Kidney capillary endothelial cell (primary cell): ENCODE results near the gene LY6G6C.

Experiments
- DNase-seq: peaks from one replicate; pipeline ENCODE4 v3.0.0-alpha.2; 2018; ENCODE audit warnings: low spot score

LY6G6C gene

DNA sequence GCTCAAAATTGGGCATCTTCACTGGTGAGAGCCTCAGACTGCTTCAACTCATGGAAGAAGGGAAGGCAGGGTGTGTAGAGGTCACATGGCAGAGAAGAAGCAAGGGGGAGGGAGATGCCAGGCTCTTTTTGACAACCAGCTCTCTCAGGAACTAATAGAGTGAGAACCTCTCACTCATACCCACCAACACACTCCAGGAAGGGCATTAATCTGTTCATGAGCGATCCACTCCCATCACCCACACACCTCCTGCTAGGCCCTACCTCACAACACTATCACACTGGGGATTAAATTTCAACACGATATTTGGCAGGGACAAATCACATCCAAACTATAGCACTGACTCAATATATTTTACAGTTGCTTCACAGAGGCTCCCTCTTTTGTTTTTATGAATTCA is 20.3 kb upstream of the LY6G6C start:
- DNase-seq = no peak

DNA sequence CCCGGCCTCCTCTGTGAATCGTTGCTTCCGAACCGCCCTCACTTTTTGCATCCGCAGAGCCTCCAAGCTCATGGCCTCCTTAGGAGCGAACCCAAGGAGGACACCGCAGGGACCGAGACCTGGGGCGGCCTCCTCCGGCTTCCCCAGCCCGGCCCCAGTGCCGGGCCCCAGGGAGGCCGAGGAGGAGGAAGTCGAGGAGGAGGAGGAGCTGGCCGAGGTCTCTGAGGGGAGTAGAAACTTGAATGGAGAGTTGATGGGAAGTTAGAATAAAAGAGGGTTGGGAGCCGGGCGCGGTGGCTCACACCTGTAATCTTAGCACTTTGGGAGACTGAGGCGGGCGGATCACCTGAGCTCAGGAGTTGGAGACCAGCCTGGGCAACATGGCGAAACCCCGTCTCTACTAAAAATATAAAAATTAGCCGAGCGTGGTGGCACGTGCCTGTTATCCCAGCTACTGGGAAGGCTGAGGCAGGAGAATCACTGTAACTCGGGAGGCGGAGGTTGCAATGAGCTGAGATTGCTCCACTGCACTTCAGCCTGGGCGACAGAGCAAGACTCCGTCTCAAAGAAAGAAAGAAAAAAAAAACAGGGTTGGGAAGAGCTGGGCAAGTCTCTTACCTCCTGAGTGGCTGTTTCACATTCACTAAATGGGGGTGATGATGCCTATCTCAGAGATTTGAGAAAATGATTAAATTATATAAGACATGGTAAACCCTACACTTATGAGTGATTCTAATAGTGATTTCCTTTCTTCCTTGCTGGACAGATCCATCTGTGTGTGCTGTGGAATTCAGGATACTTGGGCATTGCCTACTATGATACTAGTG is 19.1 kb upstream of the LY6G6C start:
- DNase-seq = no peak

DNA sequence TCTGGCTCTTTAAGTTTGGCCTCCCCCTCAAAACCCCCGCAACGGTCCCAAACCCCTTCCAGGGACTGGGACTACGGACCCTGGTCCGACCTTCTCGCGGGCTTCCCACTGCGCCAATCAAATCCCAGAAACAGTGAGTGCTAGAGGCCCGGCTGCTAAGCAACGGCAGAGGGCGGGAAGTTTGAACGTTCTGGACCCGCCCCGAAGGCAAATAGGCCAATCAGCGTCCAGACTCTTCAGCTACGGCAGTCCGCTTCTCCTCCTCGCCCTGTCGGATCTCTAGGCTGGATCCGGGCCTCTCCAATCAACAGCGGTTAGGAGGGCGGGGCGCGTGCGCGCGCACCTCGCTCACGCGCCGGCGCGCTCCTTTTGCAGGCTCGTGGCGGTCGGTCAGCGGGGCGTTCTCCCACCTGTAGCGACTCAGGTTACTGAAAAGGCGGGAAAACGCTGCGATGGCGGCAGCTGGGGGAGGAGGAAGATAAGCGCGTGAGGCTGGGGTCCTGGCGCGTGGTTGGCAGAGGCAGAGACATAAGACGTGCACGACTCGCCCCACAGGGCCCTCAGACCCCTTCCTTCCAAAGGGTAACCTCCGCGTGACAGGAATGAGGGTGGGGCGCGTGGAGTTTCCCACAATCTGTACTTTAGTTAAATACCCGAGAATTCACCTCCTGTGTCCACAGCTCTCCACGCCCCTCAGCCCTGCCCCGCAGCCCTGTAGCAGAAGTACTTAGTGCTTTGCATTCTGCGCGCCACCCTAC is 18.3 kb upstream of the LY6G6C start, which contains the start of gene MSH5:
Gene MSH5, plus strand, starts transcription at position 367 of the 758 bp plus-strand sequence. CDS start 462 bp downstream, outside the sequence.
- DNase-seq = peak; percentile 100

DNA sequence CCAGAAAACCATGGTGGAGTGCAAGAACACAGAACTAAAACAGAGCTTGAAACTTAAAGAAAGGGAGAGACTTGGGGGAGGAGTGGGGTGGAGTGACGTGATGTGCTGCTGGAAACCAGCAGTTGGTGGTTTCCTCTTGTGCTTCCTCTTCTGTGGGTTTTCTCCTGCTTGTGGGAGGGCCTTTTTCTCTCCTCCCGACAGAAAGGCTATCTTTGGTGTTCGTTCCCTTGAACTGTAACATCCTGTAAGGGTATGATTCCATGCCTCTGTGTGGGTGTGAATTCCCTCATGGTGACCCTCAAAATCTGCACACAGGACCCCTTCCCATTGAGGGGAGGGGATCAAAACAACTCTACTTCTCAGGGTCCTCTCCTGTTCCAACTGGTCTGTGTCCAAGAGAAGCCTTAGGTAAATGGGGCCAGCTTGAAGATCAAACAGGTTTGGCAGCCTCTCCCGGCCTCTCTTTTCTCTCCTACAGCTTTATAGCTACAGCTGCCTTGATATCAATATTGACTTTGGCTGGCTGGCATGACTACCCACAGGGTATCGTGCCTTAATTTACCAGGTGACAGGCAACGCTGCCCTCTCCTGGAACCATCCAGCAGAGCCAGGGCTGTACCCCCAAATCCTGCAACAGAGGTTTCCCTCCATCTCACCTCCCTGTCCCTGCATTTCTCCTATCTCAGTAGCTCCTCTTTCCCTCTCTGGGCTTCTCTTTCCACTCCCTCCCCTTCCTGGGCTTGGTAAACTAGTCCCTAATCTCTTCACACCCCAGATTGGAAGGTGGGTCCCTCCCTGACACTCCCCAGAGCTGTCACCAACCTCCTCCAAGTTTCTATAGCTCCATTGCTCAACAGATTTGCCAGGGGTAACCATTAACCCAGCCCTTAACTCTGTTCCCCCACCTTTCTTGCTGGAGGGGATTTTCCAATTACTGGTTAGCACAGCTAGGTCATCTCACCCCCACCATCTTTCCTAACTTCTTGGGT is 16.7 kb upstream of the LY6G6C start:
- DNase-seq = peak; percentile 86

DNA sequence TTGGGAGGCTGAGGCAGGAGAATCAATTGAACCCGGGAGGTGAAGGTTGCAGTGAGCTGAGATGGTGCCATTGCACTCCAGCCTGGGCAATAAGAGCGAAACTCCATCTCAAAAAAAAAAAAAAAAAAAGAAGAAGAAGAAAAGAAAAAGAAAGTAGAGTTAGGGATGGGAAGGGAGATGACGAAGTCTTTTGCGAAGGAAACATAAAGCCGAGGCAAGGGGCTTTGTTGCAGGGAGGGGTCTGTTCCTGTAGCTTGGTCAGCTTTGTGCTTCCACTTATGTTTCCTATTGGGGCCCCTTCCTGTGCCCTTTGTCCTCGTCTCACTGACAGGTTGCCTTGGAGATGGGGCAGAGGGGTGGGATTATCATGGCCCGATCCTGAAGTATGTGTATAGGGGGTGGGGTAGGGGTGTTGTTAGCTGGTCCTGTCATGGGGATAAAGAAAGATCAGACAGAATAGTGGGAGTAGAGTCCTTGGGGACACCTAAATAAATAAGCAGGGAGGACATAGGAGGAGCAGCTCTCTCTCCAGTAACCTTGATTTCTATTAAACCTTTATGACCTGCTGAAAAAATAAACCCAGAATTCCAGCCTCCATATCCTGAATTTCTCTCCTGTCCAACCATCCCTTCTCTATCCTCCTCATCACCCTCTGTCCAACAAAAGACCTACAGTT is 15.9 kb upstream of the LY6G6C start:
- DNase-seq = peak; percentile 82

DNA sequence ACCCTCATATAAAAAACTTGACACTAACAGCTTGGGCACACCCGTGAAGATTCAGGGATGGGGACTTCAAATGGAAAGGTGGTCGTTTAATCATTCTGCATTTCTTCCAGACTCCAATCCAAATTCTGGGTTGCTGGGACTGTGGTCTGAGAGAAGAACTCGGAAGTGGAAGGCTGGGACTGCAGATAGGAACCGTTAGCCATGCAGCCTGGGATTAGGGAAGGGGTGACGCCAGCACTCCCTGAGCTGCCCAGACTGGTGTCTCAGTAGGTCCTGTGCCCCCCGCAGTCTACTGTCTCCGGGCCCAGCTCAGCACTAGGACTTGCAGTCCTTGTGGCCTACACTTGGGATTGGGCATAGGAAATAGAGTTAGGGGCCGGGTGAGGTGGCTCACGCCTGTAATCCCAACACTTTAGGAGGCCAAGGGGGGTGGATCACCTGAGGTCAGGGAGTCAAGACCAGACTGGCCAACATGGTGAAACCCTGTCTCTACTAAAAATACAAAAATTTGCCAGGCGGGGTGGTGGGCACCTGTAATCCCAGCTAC is 15.3 kb upstream of the LY6G6C start:
- no peak for DNase-seq

DNA sequence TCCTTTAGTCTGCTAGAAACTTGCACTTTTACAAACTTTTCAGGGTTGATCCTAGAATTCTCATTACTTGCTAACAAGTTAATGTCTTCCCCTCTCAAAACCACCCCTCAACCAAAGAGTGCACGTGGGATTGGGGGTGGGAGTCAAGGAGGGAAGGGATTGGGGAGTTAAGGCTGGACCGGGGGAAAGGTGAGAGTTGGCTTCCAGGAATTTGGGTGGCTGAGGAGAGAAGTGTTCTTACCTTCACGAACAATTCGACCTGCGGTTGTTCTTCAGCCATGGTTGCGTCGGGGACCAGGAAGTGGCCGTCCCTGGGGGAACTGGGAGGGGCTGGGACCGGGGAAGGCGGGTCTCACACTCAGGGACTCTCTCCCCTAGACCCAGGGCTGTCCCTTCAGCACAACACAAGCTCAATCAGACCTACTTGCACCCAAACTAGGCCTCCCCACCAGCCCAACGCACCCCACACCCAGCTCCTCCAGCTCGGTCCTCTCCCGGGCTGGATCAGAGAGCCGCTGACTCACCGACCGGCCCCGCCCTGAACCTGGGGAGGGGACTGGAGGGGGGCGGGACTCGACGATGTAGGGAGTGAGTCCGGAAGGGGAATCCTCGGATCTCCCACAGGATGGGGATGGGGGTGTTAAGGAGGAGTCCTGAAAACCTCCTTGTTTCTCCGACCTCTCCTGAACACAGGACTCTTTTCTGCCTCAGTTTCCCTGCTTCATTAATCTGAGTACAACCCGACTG is 14.6 kb upstream of the LY6G6C start, which contains the start of gene CLIC1:
Gene CLIC1, minus strand, starts transcription at position 510 of the 747 bp plus-strand sequence. Its CDS starts 230 bp downstream, at position 280.
- DNase-seq = peak; percentile 78

DNA sequence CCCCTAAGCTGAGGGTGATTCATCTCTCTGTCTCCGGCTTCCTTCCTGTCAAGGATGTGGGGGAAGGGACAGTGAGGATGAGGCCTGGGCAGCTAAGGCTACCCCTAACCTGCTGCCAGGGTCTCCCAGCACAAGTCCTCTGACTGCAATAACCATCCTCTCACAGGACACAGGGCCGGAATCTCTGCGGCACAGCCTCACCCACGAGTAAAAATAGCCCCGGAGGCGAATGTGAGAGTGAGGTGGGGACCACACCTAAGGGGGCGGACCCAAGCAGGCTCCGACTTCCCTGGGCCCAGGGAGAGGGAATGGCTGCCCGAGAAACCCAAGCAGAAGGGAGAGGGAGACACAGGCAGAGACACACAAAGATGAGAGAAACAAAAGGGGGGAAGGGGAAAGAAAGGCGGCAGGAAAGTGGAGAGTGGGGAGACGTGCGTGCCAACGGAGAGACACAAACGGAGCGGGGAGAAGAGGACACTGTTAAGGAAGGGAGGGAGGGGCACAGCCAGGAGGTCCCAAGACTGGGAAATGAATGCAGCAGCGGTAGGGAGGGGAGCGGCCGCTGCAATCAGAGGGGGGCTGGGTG is 13.4 kb upstream of the LY6G6C start:
- peak; percentile 97 for DNase-seq

DNA sequence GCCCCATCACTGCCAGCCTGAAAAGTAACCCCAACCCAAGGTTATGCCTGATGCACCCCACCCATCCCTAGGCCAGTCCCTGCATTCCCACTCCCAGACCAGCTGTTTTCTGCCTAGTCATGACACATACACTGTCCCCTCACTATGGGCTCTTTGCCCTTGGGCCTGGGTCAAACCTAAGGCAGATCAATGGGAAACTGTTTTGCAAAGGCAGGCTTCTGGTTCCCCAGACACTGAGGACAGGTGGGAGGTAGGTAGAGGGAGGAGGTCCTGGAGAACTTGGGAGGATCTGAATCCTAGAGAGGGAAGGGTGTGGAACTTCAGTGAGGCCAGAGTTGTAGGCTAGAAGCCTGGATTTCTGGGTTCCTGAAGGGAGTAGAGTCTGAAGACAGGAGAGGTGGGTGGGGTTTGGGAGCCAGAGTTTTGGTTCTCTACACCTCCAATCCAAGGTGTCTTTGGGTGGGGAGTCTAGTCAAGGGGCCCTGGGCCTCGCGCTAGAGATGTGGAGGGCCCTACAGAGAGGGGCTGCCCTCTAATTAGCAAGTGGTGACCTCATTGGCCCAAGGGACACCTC is 12.8 kb upstream of the LY6G6C start:
- DNase-seq = no peak

DNA sequence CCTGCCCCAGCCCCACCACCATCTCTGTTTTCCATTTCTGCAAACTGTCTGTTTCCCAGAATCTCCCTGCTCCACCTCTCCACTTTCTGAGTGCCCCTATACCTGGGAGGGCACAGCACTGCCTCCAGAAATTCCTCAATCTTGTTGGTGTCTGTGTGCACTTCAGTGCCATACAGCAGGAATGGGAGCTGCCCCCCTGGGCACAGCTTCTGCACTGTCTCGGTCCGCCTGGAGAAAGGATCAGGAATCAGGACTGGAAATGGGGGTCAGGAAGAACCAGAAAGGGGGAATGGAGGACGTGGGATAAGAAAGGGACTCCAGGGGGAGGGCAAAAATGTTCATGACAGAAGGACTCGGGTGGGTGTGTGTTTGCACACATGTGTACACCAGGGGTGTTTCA is 12.2 kb upstream of the LY6G6C start:
- DNase-seq = no peak

DNA sequence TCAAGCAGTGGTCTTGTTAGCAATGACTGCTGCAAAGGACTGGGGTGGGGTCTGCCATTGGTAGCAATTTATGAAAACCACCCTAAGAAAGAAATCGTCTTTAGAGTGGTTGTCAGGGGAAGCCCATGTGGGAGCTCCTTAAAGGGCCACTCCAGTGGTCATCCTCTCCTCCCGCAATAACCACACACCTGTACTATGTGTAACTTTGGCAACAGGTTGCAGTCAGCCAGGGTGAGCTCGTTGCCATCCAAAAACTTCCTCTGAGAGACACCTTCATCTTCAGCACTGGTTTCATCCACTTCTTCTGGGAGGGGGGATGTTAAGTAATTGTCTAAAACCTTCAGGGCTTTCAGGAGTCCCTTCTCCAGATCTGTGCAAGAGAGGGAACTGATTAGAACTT is 10.5 kb upstream of the LY6G6C start:
- DNase-seq = no peak

DNA sequence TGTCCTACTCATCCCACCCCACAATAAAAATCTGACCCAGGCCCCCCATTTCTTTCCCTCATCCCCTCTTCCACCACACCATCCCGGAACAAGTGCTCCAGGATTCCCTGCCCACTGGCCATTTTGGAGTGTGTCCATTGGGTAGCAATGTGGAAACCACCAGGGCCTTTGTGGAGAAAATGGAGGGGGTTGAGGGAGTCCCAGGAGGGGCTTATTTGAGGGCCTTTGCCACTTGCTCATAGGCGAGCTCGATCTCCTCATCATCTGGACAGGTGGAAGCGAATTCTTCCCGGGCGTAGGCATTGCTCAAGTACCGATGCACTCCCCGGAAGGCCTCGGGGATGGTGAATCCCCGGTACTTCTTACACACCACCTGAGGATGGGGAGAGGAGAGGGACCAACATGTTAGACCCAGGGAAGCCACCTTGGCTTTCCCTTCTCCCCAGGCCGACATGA is 9.1 kb upstream of the LY6G6C start:
- no peak for DNase-seq

DNA sequence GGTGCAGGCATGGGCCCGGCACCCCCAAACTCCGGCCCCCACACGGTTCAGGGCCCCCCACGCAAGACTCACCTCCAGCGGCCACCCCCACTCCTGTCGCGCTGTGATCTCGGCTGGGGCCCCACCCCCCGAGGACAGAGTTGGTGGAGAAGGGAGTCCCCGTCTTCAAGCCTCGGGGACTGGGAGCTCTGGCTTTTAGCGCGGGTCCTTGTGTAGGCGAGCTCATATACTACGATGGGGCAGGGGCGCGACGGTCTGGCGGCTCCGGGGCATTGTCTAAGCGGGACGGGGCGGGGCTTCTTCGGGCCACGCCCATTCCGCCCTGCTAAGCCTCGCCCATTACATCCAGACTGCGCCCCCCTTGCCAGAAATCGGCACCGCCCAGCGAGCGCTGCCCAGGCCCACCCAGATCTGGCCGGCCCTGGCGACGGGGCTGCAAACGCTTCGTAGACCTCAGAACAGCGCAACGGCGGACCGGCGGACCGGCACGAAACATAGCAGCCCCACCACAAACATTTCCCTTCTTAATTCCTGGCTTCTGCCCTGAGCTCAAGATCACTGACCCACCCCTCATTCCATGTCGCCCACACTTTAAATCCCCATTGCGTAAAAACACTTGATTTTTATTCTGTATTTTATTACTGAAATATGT is 8.6 kb upstream of the LY6G6C start:
- DNase-seq = peak; percentile 94

DNA sequence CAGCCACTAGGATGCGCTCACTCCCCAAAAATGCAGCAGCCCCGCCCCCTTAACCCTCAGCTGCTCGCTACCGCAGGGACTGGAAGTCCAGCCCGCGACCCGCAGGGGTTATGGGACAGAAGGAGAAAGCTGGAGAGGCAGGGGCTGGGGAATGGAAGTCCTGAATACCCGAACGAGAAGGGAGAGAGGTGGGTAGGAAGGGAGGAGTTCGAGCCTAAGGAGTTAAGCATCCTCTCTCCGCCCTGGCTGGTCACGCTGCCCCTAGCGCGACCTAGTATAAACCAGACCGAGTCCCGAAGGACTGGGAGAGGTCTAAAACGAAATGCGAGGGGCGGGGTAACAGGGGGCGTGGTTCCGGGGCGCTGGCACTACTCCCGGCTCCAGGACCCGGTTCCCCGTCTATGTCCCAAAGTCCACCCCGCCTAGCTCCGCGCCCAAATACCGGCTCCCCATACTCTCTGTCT is 8.0 kb upstream of the LY6G6C start:
- peak; percentile 72 for DNase-seq

DNA sequence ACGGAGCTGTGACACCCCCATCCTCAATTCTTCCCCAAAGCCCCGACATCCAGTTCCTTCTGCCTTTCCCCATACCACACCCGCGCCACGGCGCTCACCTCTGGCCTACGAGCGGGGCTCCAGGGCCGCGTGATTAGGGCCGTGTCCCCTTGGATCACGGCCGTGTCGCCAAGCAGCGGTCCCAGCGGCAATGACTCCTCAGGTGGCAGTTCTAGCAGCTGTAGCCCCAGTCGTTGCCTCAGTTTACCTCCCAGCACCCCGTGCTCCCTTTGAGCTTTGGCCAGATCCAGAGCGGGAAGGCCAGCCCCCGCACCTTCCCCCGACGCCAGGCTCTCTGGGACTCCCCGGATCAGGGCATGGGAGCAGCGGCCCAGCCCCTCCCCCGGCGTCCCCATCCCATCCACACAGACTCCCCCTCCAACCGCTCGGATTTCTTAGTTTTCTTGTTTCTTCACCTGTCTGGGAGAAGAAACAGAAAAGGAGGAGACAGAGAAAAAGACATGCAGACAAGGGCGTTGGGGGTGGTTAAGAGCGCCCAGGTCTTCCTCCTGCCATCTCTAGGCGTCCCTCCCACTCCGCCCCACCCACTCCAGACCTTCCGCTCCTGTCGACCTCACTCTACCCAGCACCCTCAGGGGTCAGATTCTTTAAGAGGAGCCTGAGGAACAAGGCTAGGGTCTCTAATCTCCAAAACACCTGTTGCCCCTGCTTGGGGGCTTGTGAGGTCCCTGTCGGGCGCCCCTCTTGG is 7.4 kb upstream of the LY6G6C start, which contains the start of gene DDAH2:
Gene DDAH2, minus strand, starts transcription at position 533 of the 748 bp plus-strand sequence. Its CDS starts 138 bp downstream, at position 395.
- DNase-seq = no peak

DNA sequence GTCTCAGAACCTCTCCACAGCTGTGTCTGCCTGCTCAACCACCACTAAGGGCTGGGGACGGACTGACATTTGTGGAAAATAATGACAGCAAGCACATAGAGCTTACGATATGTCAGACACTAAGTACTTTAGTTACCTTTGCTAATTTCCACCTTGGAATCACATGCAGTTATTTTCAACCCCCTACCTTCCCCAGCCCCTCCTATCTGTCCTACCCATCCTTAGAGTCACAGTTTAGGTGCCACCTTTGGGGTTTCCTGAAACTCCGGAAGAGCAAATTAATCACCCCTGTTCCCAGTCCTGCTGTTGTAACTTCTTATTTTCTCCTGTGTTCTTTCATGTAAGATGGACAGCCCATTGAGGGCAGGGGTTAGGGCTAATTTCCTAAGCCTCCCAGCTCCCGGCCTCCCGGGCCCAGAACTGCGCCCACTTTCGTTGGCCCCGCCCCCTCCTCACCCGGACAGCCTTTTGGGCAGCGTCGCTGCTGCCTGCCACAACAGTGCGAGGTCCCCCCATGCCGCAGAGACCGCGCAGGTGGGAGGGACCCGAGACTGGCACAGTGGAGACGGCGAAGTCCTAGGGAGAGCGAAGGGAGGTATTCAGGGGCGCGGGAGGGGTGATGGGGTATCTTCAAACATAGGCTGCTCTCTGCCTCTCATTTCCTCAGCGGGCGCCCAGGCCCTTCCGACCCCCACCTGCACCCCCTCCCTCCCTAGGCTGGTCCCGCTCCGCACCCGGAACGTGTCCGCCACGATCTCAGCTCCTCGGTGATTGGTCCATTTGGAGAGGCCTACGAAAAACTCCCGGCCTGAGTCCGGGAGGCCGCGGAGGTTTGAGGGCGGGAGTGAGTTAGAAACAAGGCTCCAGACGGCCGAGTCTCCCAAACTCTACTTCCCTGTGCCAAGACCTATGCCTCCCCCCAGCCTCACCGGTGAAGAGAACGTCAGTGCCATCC is 6.4 kb upstream of the LY6G6C start:
- no peak for DNase-seq
